ENCODE measurements around the gene NSUN5.
"Not testable (repeated sequence)": the region's sequence is repeated elsewhere in the genome, so short reads cannot be mapped to it uniquely, and the experiment has no call there.

DNA sequence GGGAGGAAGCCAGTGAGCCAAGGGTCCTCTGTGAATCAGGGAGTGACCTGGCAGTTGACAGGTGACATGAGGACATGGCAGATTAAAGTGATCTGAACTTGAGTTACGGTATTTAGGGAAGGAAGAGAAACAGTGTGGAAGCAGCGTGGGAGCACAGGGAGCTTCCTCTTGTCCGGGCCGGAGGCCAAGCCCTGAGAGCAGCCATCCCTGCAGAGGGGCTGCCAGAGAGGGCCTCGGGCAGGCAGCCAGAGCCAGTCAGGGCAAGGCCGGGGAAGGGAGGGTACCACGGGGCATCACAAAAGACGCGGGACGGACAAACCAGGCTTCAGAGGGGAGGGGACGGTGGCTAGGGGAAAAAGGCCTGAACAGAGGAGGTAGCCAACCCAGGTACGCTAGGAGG is 8.8 kb downstream of the NSUN5 start:
- TF ChIP-seq, protein P1, sequence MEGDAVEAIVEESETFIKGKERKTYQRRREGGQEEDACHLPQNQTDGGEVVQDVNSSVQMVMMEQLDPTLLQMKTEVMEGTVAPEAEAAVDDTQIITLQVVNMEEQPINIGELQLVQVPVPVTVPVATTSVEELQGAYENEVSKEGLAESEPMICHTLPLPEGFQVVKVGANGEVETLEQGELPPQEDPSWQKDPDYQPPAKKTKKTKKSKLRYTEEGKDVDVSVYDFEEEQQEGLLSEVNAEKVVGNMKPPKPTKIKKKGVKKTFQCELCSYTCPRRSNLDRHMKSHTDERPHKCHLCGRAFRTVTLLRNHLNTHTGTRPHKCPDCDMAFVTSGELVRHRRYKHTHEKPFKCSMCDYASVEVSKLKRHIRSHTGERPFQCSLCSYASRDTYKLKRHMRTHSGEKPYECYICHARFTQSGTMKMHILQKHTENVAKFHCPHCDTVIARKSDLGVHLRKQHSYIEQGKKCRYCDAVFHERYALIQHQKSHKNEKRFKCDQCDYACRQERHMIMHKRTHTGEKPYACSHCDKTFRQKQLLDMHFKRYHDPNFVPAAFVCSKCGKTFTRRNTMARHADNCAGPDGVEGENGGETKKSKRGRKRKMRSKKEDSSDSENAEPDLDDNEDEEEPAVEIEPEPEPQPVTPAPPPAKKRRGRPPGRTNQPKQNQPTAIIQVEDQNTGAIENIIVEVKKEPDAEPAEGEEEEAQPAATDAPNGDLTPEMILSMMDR (IDR thresholded peaks at IDR 0.05), result not testable (repeated sequence)
- TF ChIP-seq POLR2A, EP300, POLR2AphosphoS5 (IDR thresholded peaks at IDR 0.05): not testable (repeated sequence)

All from gastroesophageal sphincter (tissue), 3 donors.